ENCODE measurements around the gene PHF1. TPM values are rescaled to one million over a fixed set of nuclear protein-coding genes. Genes with fewer than 3 reads are reported as not detected.

PHF1 gene
- total RNA-seq, 4 donors from 2014 or later, result 63.3 to 101 (median 83.3) TPM

DNA sequence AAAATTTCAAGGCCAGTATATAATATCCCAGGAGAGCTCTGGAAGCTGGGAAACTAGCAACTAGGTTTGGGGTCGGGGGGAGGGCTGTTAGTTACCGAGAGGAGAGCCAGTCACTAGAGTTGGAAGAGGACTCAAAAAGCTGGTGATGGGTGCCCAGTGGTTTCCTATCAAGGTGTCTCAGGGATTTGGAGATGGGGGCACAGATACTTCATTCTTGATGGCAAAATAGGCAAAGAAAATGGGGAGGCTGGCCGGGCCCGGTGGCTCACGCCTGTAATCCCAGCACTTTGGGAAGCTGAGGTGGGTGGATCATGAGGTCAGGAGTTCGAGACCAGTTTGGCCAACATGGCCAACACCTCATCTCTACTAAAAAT is 805 bp downstream of the PHF1 start:
- peak overlapping the region; percentile 94 to 100 (median 100) for H3K27ac ChIP-seq
- DNase-seq (ENCODE audit: low spot score in 2 of 2), result no peak
- TF ChIP-seq POLR2A (IDR thresholded peaks at IDR 0.05), result no peak
- no peaks in the 10 kb centered on the region for H3K27me3 ChIP-seq
- peaks cover 0 to 44% (median 16%) of the 10 kb centered on the region in 3 donors for H3K36me3 ChIP-seq
- 37% methylated on average over 6 of the region's 6 CpGs for WGBS, 2 donors
- H3K9me3 ChIP-seq, result no peaks in the 10 kb centered on the region
- H3K4me3 ChIP-seq, result peak overlapping the region; percentile 69 to 100 (median 100)
- H3K4me1 ChIP-seq, result peaks cover 0 to 58% (median 18%) of the 10 kb centered on the region in 4 donors

- DNase-seq (ENCODE audit: low spot score in 2 of 2), result no peak
- peak overlapping the region; percentile 69 to 100 (median 100) for H3K4me3 ChIP-seq
- WGBS, 2 donors, result 83 to 88% methylated on average over 10 of the region's 10 CpGs
- no peaks in the 10 kb centered on the region for H3K27me3 ChIP-seq
- no peaks in the 10 kb centered on the region for H3K9me3 ChIP-seq
- peaks cover 0 to 44% (median 16%) of the 10 kb centered on the region in 3 donors for H3K36me3 ChIP-seq
- H3K4me1 ChIP-seq, result peaks cover 0 to 66% (median 24%) of the 10 kb centered on the region in 4 donors
- TF ChIP-seq, protein P1, sequence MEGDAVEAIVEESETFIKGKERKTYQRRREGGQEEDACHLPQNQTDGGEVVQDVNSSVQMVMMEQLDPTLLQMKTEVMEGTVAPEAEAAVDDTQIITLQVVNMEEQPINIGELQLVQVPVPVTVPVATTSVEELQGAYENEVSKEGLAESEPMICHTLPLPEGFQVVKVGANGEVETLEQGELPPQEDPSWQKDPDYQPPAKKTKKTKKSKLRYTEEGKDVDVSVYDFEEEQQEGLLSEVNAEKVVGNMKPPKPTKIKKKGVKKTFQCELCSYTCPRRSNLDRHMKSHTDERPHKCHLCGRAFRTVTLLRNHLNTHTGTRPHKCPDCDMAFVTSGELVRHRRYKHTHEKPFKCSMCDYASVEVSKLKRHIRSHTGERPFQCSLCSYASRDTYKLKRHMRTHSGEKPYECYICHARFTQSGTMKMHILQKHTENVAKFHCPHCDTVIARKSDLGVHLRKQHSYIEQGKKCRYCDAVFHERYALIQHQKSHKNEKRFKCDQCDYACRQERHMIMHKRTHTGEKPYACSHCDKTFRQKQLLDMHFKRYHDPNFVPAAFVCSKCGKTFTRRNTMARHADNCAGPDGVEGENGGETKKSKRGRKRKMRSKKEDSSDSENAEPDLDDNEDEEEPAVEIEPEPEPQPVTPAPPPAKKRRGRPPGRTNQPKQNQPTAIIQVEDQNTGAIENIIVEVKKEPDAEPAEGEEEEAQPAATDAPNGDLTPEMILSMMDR (IDR thresholded peaks at IDR 0.05), result no peak
- TF ChIP-seq EP300 (IDR thresholded peaks at IDR 0.05), result no peak
- no peak for TF ChIP-seq POLR2A (IDR thresholded peaks at IDR 0.05)
- H3K27ac ChIP-seq, result peak overlapping the region; percentile 94 to 100 (median 100)
Observed at GRCh38 chr6:33412140-33413009, 1.6 kb downstream of the PHF1 start.

GRCh38 chr6:33413241-33414120 is 2.7 kb downstream of the PHF1 start:
- 81 to 87% methylated on average over 14 of the region's 14 CpGs for WGBS, 2 donors
- peak overlapping the region in 1 of 4 donors; percentile 100 for H3K27ac ChIP-seq
- no peak for DNase-seq (ENCODE audit: low spot score in 2 of 2)
- peaks cover 0 to 69% (median 26%) of the 10 kb centered on the region in 4 donors for H3K4me1 ChIP-seq
- H3K27me3 ChIP-seq, result no peaks in the 10 kb centered on the region
- TF ChIP-seq, protein P1 (IDR thresholded peaks at IDR 0.05), result no peak
- TF ChIP-seq POLR2A (IDR thresholded peaks at IDR 0.05) (no peak), EP300 (IDR thresholded peaks at IDR 0.05) (no peak)
- no peaks in the 10 kb centered on the region for H3K9me3 ChIP-seq
- no peak overlapping the region for H3K4me3 ChIP-seq
- peaks cover 0 to 44% (median 16%) of the 10 kb centered on the region in 3 donors for H3K36me3 ChIP-seq

GRCh38 chr6:33414592-33415271 is 3.9 kb downstream of the PHF1 start:
- Histone ChIP-seq H3K27me3 (no peaks in the 10 kb centered on the region), H3K27ac (peak overlapping the region in 1 of 4 donors; percentile 50), H3K4me3 (no peak overlapping the region), H3K36me3 (peaks cover 0 to 44% (median 16%) of the 10 kb centered on the region in 3 donors), H3K4me1 (peaks cover 0 to 74% (median 32%) of the 10 kb centered on the region in 4 donors), H3K9me3 (no peaks in the 10 kb centered on the region)
- no peak for DNase-seq (ENCODE audit: low spot score in 2 of 2)
- TF ChIP-seq EP300 (IDR thresholded peaks at IDR 0.05) (no peak), POLR2A (IDR thresholded peaks at IDR 0.05) (no peak)
- TF ChIP-seq, protein P1 (IDR thresholded peaks at IDR 0.05), result peak in 1 of 5 experiments; percentile 13
- 65 to 67% methylated on average over 12 of the region's 12 CpGs for WGBS, 2 donors

GRCh38 chr6:33415831-33416230 is 5.0 kb downstream of the PHF1 start:
- Histone ChIP-seq H3K4me3 (no peak overlapping the region), H3K36me3 (peaks cover 0 to 44% (median 16%) of the 10 kb centered on the region in 3 donors), H3K27me3 (no peaks in the 10 kb centered on the region), H3K9me3 (no peaks in the 10 kb centered on the region), H3K4me1 (peaks cover 0 to 80% (median 32%) of the 10 kb centered on the region in 4 donors), H3K27ac (peak overlapping the region in 2 of 4 donors; percentile 9 to 37)
- TF ChIP-seq POLR2A (IDR thresholded peaks at IDR 0.05), result no peak
- no peak for TF ChIP-seq EP300 (IDR thresholded peaks at IDR 0.05)
- TF ChIP-seq, protein P1 (IDR thresholded peaks at IDR 0.05), result no peak
- DNase-seq (ENCODE audit: low spot score in 2 of 2), result no peak
- 63 to 69% methylated on average over 9 of the region's 9 CpGs for WGBS, 2 donors

All from tibial nerve (tissue), 4 donors.